SH-SY5Y (cell line): ENCODE measurements around the gene HTR1A.

Experiments used
- GATA2 ChIP-seq: IDR thresholded peaks from 2 replicates; pipeline ENCODE4 v1.6.1; 2011; ENCODE audit warnings: mild to moderate bottlenecking, low read depth, low read length
- GATA3 ChIP-seq: IDR thresholded peaks from 2 replicates; pipeline ENCODE4 v1.6.1; 2011; ENCODE audit warnings: low read depth, mild to moderate bottlenecking, low read length, moderate library complexity

- TF ChIP-seq GATA2 (no peak), GATA3 (no peak)
Observed at GRCh38 chr5:63962279-63962678, at the start of gene HTR1A.
